ENCODE results near the gene OXGR1. TPM values are rescaled to one million over a fixed set of nuclear protein-coding genes. Genes with fewer than 3 reads are reported as not detected.
A peak's percentile ranks its signal among the peaks of the same experiment; 100 is the strongest.

Gene OXGR1
- total and polyA plus RNA-seq, 2 experiments from 2014 or later, result 0.63 TPM; not detected in 1

- H3K4me1 ChIP-seq (ENCODE audit: insufficient read depth), result peaks cover 9% of the 10 kb centered on the region
- H3K4me3 ChIP-seq, result no peak overlapping the region
- H3K36me3 ChIP-seq (replicated peaks; ENCODE audit: insufficient read depth, low read depth), result no peaks in the 10 kb centered on the region
- no peaks in the 10 kb centered on the region for H4K20me1 ChIP-seq (ENCODE audit: insufficient read depth, poor library complexity, severe bottlenecking)
- DNase-seq (ENCODE audit: low spot score), result no peak
- H3K4me2 ChIP-seq, result no peak overlapping the region
- H3K27ac ChIP-seq, result peak overlapping the region; percentile 74
- H3K27me3 ChIP-seq, result no peaks in the 10 kb centered on the region
- no peaks in the 10 kb centered on the region for H3K9me2 ChIP-seq (replicated peaks; ENCODE audit: insufficient read depth)
- WGBS (ENCODE audit: low lambda C conversion rate, missing lambda C conversion rate), result 46% methylated on average over 4 of the region's 4 CpGs
- no peak overlapping the region for H2AFZ ChIP-seq
- H3K9me3 ChIP-seq (ENCODE audit: low read depth), result no peaks in the 10 kb centered on the region
- TF ChIP-seq EZH2phosphoT487 (IDR thresholded peaks at IDR 0.05; ENCODE audit: low read depth, severe bottlenecking, unreplicated experiment) (no peak), CTCF (IDR thresholded peaks at IDR 0.05; ENCODE audit: poor library complexity) (no peak), EZH2 (IDR thresholded peaks at IDR 0.05; ENCODE audit: borderline replicate concordance) (no peak)
- H3K79me2 ChIP-seq, result no peaks in the 10 kb centered on the region
Measured at GRCh38 chr13:97008643-97009042, 14.4 kb upstream of the OXGR1 start.

- H3K79me2 ChIP-seq, result no peaks in the 10 kb centered on the region
- H3K9me3 ChIP-seq (ENCODE audit: low read depth), result no peaks in the 10 kb centered on the region
- H3K4me2 ChIP-seq, result no peak overlapping the region
- H3K4me3 ChIP-seq, result no peak overlapping the region
- TF ChIP-seq EZH2phosphoT487 (IDR thresholded peaks at IDR 0.05; ENCODE audit: low read depth, severe bottlenecking, unreplicated experiment) (no peak), EZH2 (IDR thresholded peaks at IDR 0.05; ENCODE audit: borderline replicate concordance) (no peak), CTCF (IDR thresholded peaks at IDR 0.05; ENCODE audit: poor library complexity) (no peak)
- peak; percentile 17 for DNase-seq (ENCODE audit: low spot score)
- no peaks in the 10 kb centered on the region for H4K20me1 ChIP-seq (ENCODE audit: insufficient read depth, poor library complexity, severe bottlenecking)
- H3K36me3 ChIP-seq (replicated peaks; ENCODE audit: insufficient read depth, low read depth), result no peaks in the 10 kb centered on the region
- no peaks in the 10 kb centered on the region for H3K27me3 ChIP-seq
- no peak overlapping the region for H2AFZ ChIP-seq
- peak overlapping the region; percentile 55 for H3K27ac ChIP-seq
- H3K9me2 ChIP-seq (replicated peaks; ENCODE audit: insufficient read depth), result no peaks in the 10 kb centered on the region
- WGBS (ENCODE audit: low lambda C conversion rate, missing lambda C conversion rate), result 40% methylated on average over 1 of the region's 1 CpG
- peaks cover 9% of the 10 kb centered on the region for H3K4me1 ChIP-seq (ENCODE audit: insufficient read depth)
Measured at GRCh38 chr13:97005625-97006262, 11.5 kb upstream of the OXGR1 start.

GRCh38 chr13:97004886-97005285, 10.6 kb upstream of the OXGR1 start:
- H3K79me2 ChIP-seq, result no peaks in the 10 kb centered on the region
- no peak for DNase-seq (ENCODE audit: low spot score)
- no peak overlapping the region for H3K4me2 ChIP-seq
- H3K4me3 ChIP-seq, result no peak overlapping the region
- no peaks in the 10 kb centered on the region for H3K36me3 ChIP-seq (replicated peaks; ENCODE audit: insufficient read depth, low read depth)
- H2AFZ ChIP-seq, result no peak overlapping the region
- no peaks in the 10 kb centered on the region for H3K27me3 ChIP-seq
- H3K27ac ChIP-seq, result no peak overlapping the region
- WGBS (ENCODE audit: low lambda C conversion rate, missing lambda C conversion rate), result 71% methylated on average over 2 of the region's 2 CpGs
- H3K4me1 ChIP-seq (ENCODE audit: insufficient read depth), result peaks cover 9% of the 10 kb centered on the region
- no peak for TF ChIP-seq CTCF (IDR thresholded peaks at IDR 0.05; ENCODE audit: poor library complexity)
- no peak for TF ChIP-seq EZH2phosphoT487 (IDR thresholded peaks at IDR 0.05; ENCODE audit: low read depth, severe bottlenecking, unreplicated experiment)
- no peak for TF ChIP-seq EZH2 (IDR thresholded peaks at IDR 0.05; ENCODE audit: borderline replicate concordance)
- no peaks in the 10 kb centered on the region for H3K9me2 ChIP-seq (replicated peaks; ENCODE audit: insufficient read depth)
- no peaks in the 10 kb centered on the region for H4K20me1 ChIP-seq (ENCODE audit: insufficient read depth, poor library complexity, severe bottlenecking)
- H3K9me3 ChIP-seq (ENCODE audit: low read depth), result no peaks in the 10 kb centered on the region
